ENCODE results near the gene SNRPA. TPM values are rescaled to one million over a fixed set of nuclear protein-coding genes. Genes with fewer than 3 reads are reported as not detected.
A peak's percentile ranks its signal among the peaks of the same experiment; 100 is the strongest.
"Not testable (repeated sequence)": the region's sequence is repeated elsewhere in the genome, so short reads cannot be mapped to it uniquely, and the experiment has no call there.

SNRPA gene
- total RNA-seq, 1 experiment from 2014 or later: 160 TPM

DNA sequence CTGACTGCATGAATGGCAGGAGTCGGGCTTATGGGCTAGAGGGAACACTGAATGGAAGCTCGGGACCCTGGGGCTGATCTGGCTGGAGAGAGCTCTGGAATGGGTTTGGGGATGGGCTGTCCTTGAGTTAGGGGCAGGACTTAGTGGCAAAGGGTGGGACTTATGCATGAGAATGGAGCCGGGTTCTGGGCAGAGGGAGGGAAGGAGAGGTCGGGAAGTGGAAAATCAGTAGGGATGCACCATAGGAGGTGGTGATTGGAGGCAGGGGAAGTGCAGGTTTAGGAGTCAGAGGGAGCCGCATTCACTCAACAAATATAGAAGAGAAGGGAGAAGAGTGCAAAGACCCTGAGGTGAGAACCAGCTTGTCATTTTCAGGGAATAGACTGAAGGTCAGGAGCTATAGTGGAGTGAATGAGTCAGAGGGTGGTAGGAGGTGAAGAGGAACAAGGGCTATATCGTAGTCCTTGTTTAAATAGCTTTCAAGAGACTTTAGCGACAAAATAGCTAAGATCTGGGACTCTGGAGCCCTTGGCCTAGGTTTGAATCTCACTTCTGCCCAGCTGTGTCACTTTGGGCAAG lies 27.8 kb downstream of the SNRPA start:
- H3K36me3 Mint-ChIP-seq (ENCODE audit: insufficient read depth, unreplicated experiment): peaks cover 7% of the 10 kb centered on the region
- H3K27ac Mint-ChIP-seq (ENCODE audit: low read depth, unreplicated experiment): peak overlapping the region; percentile 86
- intact Hi-C loops (cut with micrococcal nuclease): no loop called here
- DNase-seq (ENCODE audit: unreplicated experiment): no peak
- no peaks in the 10 kb centered on the region for H3K27me3 Mint-ChIP-seq (ENCODE audit: insufficient read depth, unreplicated experiment)
- POLR2A ChIA-PET: interaction anchor here (0.6 to 4.4 kb wide), 23 partner anchors 8 to 485 kb away, joined by 3 to 55 read pairs (median 5); partner anchors contain the start of genes ACTMAP, C19orf47, COQ8B and EGLN2
- H3K9me3 Mint-ChIP-seq (ENCODE audit: unreplicated experiment): no peaks in the 10 kb centered on the region
- H3K4me3 Mint-ChIP-seq (ENCODE audit: unreplicated experiment): peak overlapping the region; percentile 83
- CTCF ChIA-PET: interaction anchor here (0.6 to 2.1 kb wide), 7 partner anchors 14 to 587 kb away, joined by 3 to 5 read pairs (median 4); partner anchors contain the start of genes EGLN2 and MAP3K10
- BruUV-seq (replicated peaks): no TSS peak
- H3K4me1 Mint-ChIP-seq (ENCODE audit: insufficient read depth, unreplicated experiment): peaks cover 25% of the 10 kb centered on the region
- TF ChIP-seq, protein P1, sequence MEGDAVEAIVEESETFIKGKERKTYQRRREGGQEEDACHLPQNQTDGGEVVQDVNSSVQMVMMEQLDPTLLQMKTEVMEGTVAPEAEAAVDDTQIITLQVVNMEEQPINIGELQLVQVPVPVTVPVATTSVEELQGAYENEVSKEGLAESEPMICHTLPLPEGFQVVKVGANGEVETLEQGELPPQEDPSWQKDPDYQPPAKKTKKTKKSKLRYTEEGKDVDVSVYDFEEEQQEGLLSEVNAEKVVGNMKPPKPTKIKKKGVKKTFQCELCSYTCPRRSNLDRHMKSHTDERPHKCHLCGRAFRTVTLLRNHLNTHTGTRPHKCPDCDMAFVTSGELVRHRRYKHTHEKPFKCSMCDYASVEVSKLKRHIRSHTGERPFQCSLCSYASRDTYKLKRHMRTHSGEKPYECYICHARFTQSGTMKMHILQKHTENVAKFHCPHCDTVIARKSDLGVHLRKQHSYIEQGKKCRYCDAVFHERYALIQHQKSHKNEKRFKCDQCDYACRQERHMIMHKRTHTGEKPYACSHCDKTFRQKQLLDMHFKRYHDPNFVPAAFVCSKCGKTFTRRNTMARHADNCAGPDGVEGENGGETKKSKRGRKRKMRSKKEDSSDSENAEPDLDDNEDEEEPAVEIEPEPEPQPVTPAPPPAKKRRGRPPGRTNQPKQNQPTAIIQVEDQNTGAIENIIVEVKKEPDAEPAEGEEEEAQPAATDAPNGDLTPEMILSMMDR (IDR thresholded peaks at IDR 0.05; ENCODE audit: unreplicated experiment): no peak

- intact Hi-C loops (cut with micrococcal nuclease): no loop called here
- DNase-seq (ENCODE audit: unreplicated experiment): no peak
- Mint-ChIP-seq H3K27ac (ENCODE audit: low read depth, unreplicated experiment) (peak overlapping the region; percentile 61), H3K4me1 (ENCODE audit: insufficient read depth, unreplicated experiment) (peaks cover 25% of the 10 kb centered on the region), H3K4me3 (ENCODE audit: unreplicated experiment) (no peak overlapping the region), H3K27me3 (ENCODE audit: insufficient read depth, unreplicated experiment) (no peaks in the 10 kb centered on the region), H3K9me3 (ENCODE audit: unreplicated experiment) (no peaks in the 10 kb centered on the region), H3K36me3 (ENCODE audit: insufficient read depth, unreplicated experiment) (peaks cover 7% of the 10 kb centered on the region)
- POLR2A ChIA-PET: interaction anchor here (0.8 kb wide), 1 partner anchor 18 kb away, joined by 3 read pairs; no protein-coding TSS in a partner anchor
- no TSS peak for BruUV-seq (replicated peaks)
- CTCF ChIA-PET: no interaction called here
- TF ChIP-seq, protein P1 (IDR thresholded peaks at IDR 0.05; ENCODE audit: unreplicated experiment): no peak
These were observed 29.6 kb downstream of the SNRPA start for GRCh38 chr19:40780582-40780981.

- TF ChIP-seq, protein P1 (IDR thresholded peaks at IDR 0.05; ENCODE audit: unreplicated experiment): no peak
- H3K36me3 Mint-ChIP-seq (ENCODE audit: insufficient read depth, unreplicated experiment): peaks cover 7% of the 10 kb centered on the region
- intact Hi-C loops (cut with micrococcal nuclease): no loop called here
- no peak for DNase-seq (ENCODE audit: unreplicated experiment)
- CTCF ChIA-PET: interaction anchor here (0.7 kb wide), 1 partner anchor 226 kb away, joined by 3 read pairs; no protein-coding TSS in a partner anchor
- H3K27ac Mint-ChIP-seq (ENCODE audit: low read depth, unreplicated experiment): peak overlapping the region; percentile 61
- H3K9me3 Mint-ChIP-seq (ENCODE audit: unreplicated experiment): no peaks in the 10 kb centered on the region
- no peak overlapping the region for H3K4me3 Mint-ChIP-seq (ENCODE audit: unreplicated experiment)
- peaks cover 25% of the 10 kb centered on the region for H3K4me1 Mint-ChIP-seq (ENCODE audit: insufficient read depth, unreplicated experiment)
- POLR2A ChIA-PET: interaction anchor here (0.7 kb wide), 1 partner anchor 79 kb away, joined by 4 read pairs; no protein-coding TSS in a partner anchor
- no peaks in the 10 kb centered on the region for H3K27me3 Mint-ChIP-seq (ENCODE audit: insufficient read depth, unreplicated experiment)
- no TSS peak for BruUV-seq (replicated peaks)
These were observed 30.1 kb downstream of the SNRPA start for GRCh38 chr19:40781140-40781539.

DNA sequence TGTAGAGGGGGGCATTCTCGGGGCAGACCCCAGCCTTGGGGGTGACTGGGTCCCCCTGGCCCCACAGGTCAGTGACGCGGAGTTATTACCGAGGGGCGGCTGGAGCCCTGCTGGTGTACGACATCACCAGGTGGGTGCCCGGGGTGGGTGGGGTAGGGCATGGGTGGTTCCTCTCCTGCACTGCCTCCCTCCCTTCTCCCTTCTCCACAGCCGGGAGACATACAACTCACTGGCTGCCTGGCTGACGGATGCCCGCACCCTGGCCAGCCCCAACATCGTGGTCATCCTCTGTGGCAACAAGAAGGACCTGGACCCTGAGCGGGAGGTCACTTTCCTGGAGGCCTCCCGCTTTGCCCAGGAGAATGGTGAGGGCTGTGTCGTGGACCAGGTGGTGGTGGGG lies 32.7 kb downstream of the SNRPA start:
- no TSS peak for BruUV-seq (replicated peaks)
- Mint-ChIP-seq H3K27me3 (ENCODE audit: insufficient read depth, unreplicated experiment) (no peaks in the 10 kb centered on the region), H3K9me3 (ENCODE audit: unreplicated experiment) (no peaks in the 10 kb centered on the region), H3K4me1 (ENCODE audit: insufficient read depth, unreplicated experiment) (peaks cover 16% of the 10 kb centered on the region), H3K36me3 (ENCODE audit: insufficient read depth, unreplicated experiment) (peaks cover 7% of the 10 kb centered on the region), H3K27ac (ENCODE audit: low read depth, unreplicated experiment) (no peak overlapping the region), H3K4me3 (ENCODE audit: unreplicated experiment) (no peak overlapping the region)
- no peak for DNase-seq (ENCODE audit: unreplicated experiment)
- ChIA-PET CTCF (interaction anchor here (0.7 kb wide), 1 partner anchor 12 kb away, joined by 3 read pairs; no protein-coding TSS in a partner anchor), POLR2A (interaction anchor here (1.2 kb wide), 1 partner anchor 42 kb away, joined by 3 read pairs; no protein-coding TSS in a partner anchor)
- TF ChIP-seq, protein P1 (IDR thresholded peaks at IDR 0.05; ENCODE audit: unreplicated experiment): no peak
- intact Hi-C loops (cut with micrococcal nuclease): no loop called here

DNA sequence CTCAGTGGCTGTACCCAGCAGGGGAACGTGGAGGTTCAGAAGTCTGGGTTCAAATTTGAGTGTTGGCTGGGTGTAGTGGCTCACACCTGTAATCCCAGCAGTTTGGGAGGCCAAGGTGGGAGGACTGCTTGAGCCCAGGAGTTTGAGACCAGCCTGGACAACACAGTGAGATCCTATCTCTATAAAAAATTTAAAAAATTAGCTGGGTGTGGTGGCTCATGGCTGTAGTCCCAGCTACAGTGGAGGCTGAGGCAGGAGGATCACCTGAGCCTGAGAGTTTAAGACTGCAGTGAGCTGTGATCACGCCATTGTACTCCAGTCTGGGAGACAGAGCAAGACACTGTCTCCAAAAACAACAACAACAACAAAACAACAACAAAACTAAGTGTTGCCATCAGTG lies 33.1 kb downstream of the SNRPA start:
- DNase-seq (ENCODE audit: unreplicated experiment); intact Hi-C loops (cut with micrococcal nuclease); H3K9me3 Mint-ChIP-seq (ENCODE audit: unreplicated experiment); BruUV-seq (replicated peaks); H3K4me3 Mint-ChIP-seq (ENCODE audit: unreplicated experiment); H3K27me3 Mint-ChIP-seq (ENCODE audit: insufficient read depth, unreplicated experiment); H3K36me3 Mint-ChIP-seq (ENCODE audit: insufficient read depth, unreplicated experiment); H3K27ac Mint-ChIP-seq (ENCODE audit: low read depth, unreplicated experiment): not testable (repeated sequence)
- ChIA-PET POLR2A (interaction anchor here (0.6 to 1.2 kb wide), 2 partner anchors 43 to 169 kb away, joined by 3 read pairs; no protein-coding TSS in a partner anchor), CTCF (interaction anchor here (0.7 kb wide), 1 partner anchor 12 kb away, joined by 3 read pairs; no protein-coding TSS in a partner anchor)
- peaks cover 12% of the 10 kb centered on the region for H3K4me1 Mint-ChIP-seq (ENCODE audit: insufficient read depth, unreplicated experiment)

All from MCF 10A (cell line).